HepG2 (cell line): ENCODE results near the gene GLTPD2. TPM values are rescaled to one million over a fixed set of nuclear protein-coding genes. Genes with fewer than 3 reads are reported as not detected.
A peak's percentile ranks its signal among the peaks of the same experiment; 100 is the strongest.
"Not testable (repeated sequence)": the region's sequence is repeated elsewhere in the genome, so short reads cannot be mapped to it uniquely, and the experiment has no call there.

Experiments used
- ATAC-seq: fragments of 200-7000 bp; cut with Tn5 transposase; 3 replicates; pipeline ENCODE4 v1.9.1; 2020; ENCODE audit warnings: mild to moderate bottlenecking, moderate library complexity
- BruUV-seq: library from RNA; stranded (reverse); fragments of 400-500 nt; replicated peaks from 2 replicates; lab custom pipeline; 2021; lab: Mats Ljungman, UMichigan
- CTCF ChIA-PET: fragments of 300-600 bp; formaldehyde crosslinking; extraction: SDS; loops from one replicate; lab custom pipeline; 2021; ENCODE audit warnings: low total read pairs, inconsistent platforms, low intra/inter-chr PET ratio; lab: Yijun Ruan, JAX
- POLR2A ChIA-PET: fragments of 350-600 bp; sonication (Branson Sonifier 250); formaldehyde crosslinking; loops from one replicate; lab custom pipeline; 2020; ENCODE audit warnings: antibody characterized with exemption, inconsistent platforms; lab: Yijun Ruan, JAX
- DNase-seq: peaks from one replicate; pipeline ENCODE4 v3.0.0-alpha.2; 2015; ENCODE audit warnings: low spot score
- FAIRE-seq: peaks from 3 replicates; lab custom pipeline; 2011; peaks lifted over from hg19 to GRCh38; lab: Jason Lieb, UNC
- H2AFZ ChIP-seq: one replicate; pipeline ENCODE4 v1.6.1; 2011; ENCODE audit warnings: low read length, inconsistent platforms
- H3K27ac ChIP-seq: fragments of 300-600 bp; 3 replicates; pipeline ENCODE4 v1.8.0; 2011; ENCODE audit warnings: mixed run types, mild to moderate bottlenecking, mixed read lengths, low read length, inconsistent platforms; ENCODE audit not compliant: insufficient read depth; ENCODE audit errors: extremely low read length
- H3K27me3 ChIP-seq, 2 experiments: fragments of 200-600 bp in 1 of 2; 2 replicates in 1 of 2; 3 replicates in 1 of 2; pipeline versions ENCODE4 v1.6.0 to v1.8.0; 2011; ENCODE audit warnings: low read length in 2 of 2, mild to moderate bottlenecking in 2 of 2, moderate library complexity in 2 of 2, inconsistent platforms in 1 of 2; ENCODE audit not compliant: insufficient read depth in 2 of 2, control insufficient read depth in 1 of 2
- H3K36me3 ChIP-seq, 2 experiments: fragments of 200-600 bp in 1 of 2; replicated peaks in 1 of 2; 2 replicates in 1 of 2; 3 replicates in 1 of 2; pipeline versions ENCODE4 v1.5.1 to v1.8.0; 2011; ENCODE audit warnings: low read length in 2 of 2, inconsistent platforms in 1 of 2; ENCODE audit not compliant: insufficient read depth in 2 of 2, control insufficient read depth in 1 of 2
- H3K4me1 ChIP-seq: 2 replicates; pipeline ENCODE4 v1.5.1; 2012; ENCODE audit warnings: low read length, inconsistent platforms; ENCODE audit not compliant: insufficient read depth
- H3K4me2 ChIP-seq: 2 replicates; pipeline ENCODE4 v1.6.0; 2011; ENCODE audit warnings: low read depth, low read length, inconsistent platforms
- H3K4me3 ChIP-seq, 3 experiments: fragments of 200-600 bp in 1 of 3; sonication (generic), shearing (Covaris generic) in 1 of 3; replicated peaks in 1 of 3; 2 replicates each; pipeline ENCODE4 v1.5.1; 2011 to 2016; ENCODE audit warnings: low read length in 3 of 3, inconsistent platforms in 2 of 3, low read depth in 2 of 3, mild to moderate bottlenecking in 2 of 3, control low read depth in 1 of 3, mixed read lengths in 1 of 3; ENCODE audit not compliant: insufficient read depth in 1 of 3
- H3K79me2 ChIP-seq: one replicate; pipeline ENCODE4 v1.6.1; 2011; ENCODE audit warnings: low read length, inconsistent platforms; ENCODE audit not compliant: insufficient read depth
- H3K9ac ChIP-seq: 2 replicates; pipeline ENCODE4 v1.6.0; 2011; ENCODE audit warnings: mild to moderate bottlenecking, low read depth, low read length, inconsistent platforms; ENCODE audit not compliant: insufficient read depth
- H3K9me3 ChIP-seq: 2 replicates; pipeline ENCODE4 v1.5.1; 2012; ENCODE audit warnings: mild to moderate bottlenecking, low read length
- H4K20me1 ChIP-seq: 2 replicates; pipeline ENCODE4 v1.6.0; 2011; ENCODE audit warnings: inconsistent platforms, mild to moderate bottlenecking, low read length, moderate library complexity; ENCODE audit not compliant: insufficient read depth
- DZIP1 ChIP-seq: sonication (generic); formaldehyde crosslinking; IDR thresholded peaks from 2 replicates; pipeline ENCODE4 v1.5.0; 2020; ENCODE audit warnings: mild to moderate bottlenecking, missing genetic modification reagents
- HOXA3 ChIP-seq: sonication (generic); formaldehyde crosslinking; IDR thresholded peaks from 2 replicates; pipeline ENCODE4 v1.5.0; 2020; ENCODE audit warnings: missing genetic modification reagents
- MBNL3 ChIP-seq: fragments of 250-450 bp; sonication (Bioruptor Pico); conservative IDR thresholded peaks from 2 replicates; pipeline ENCODE4 v1.8.0; 2022; ENCODE audit warnings: mild to moderate bottlenecking, inconsistent platforms
- RELA ChIP-seq: sonication (generic); formaldehyde crosslinking; IDR thresholded peaks from 2 replicates; pipeline ENCODE4 v1.4.0; 2020; ENCODE audit warnings: missing genetic modification reagents
- RFX1 ChIP-seq: fragments of 450-650 bp; IDR thresholded peaks from 2 replicates; pipeline ENCODE4 v1.6.1; 2017
- SYNCRIP ChIP-seq: fragments of 200-400 bp; formaldehyde crosslinking; IDR thresholded peaks from 2 replicates; pipeline ENCODE4 v1.6.1; 2018; ENCODE audit warnings: mild to moderate bottlenecking, low read depth, low read length; ENCODE audit not compliant: insufficient read depth
- YEATS4 ChIP-seq: sonication (generic); formaldehyde crosslinking; IDR thresholded peaks from 2 replicates; pipeline ENCODE4 v1.4.0; 2020; ENCODE audit warnings: missing genetic modification reagents, borderline replicate concordance
- ZFP36L1 ChIP-seq: sonication (generic); formaldehyde crosslinking; IDR thresholded peaks from 2 replicates; pipeline ENCODE4 v1.8.0; 2022; ENCODE audit warnings: mild to moderate bottlenecking, missing genetic modification reagents, moderate library complexity
- ZNF724P ChIP-seq: sonication (generic); formaldehyde crosslinking; IDR thresholded peaks from 2 replicates; pipeline ENCODE4 v1.8.0; 2022; ENCODE audit warnings: missing genetic modification reagents, borderline replicate concordance
- ZSCAN22 ChIP-seq: sonication (generic); formaldehyde crosslinking; IDR thresholded peaks from 2 replicates; pipeline ENCODE4 v1.4.0; 2020; ENCODE audit warnings: mild to moderate bottlenecking, missing genetic modification reagents
- WGBS: methylation state at CpG from one replicate; pipeline ENCODE4 v1.1.6; 2017; ENCODE audit warnings: low lambda C conversion rate; 5-methylcytosine and 5-hydroxymethylcytosine counted together
- in situ Hi-C: cut with HindIII; loops from 2 replicates; pipeline ENCODE4 v1.10.0; 2017; ENCODE audit warnings: low pct_unique_long_range_greater_than_20kb; ENCODE audit not compliant: extremely low pct_ligation_motif_present
- intact Hi-C: fragments of 100-400 bp; cut with micrococcal nuclease; formaldehyde crosslinking; loops from one replicate; pipeline ENCODE4 v1.10.0; 2022; ENCODE audit not compliant: unreplicated experiment
- polyA plus RNA-seq, 8 experiments: library from polyadenylated mRNA; depleted of rRNA in 3 of 8; stranded (reverse) in 7 of 8; unstranded in 1 of 8; fragments of >200 nt; fragmentation: Illumina TruSeq in 4 of 8; extraction: Trizol in 4 of 8; gene quantifications; 2 replicates each; pipeline versions ENCODE4 v1.2.1 to v1.2.3, GENCODE V29; 2011 to 2016; ENCODE audit warnings: low read depth in 4 of 8, missing spikeins in 1 of 8, mixed read lengths in 1 of 8; ENCODE audit not compliant: insufficient read depth in 1 of 8
- total RNA-seq, 5 experiments: library from RNA; depleted of rRNA; stranded (reverse); fragments of >200 nt; fragmentation: Illumina TruSeq; extraction: Trizol; gene quantifications; 2 replicates each; pipeline ENCODE4 v1.2.3, GENCODE V29; 2016; ENCODE audit warnings: low read depth in 1 of 5
- TF ChIP-seq, protein P1 (sequence below): sonication (generic); formaldehyde crosslinking; IDR thresholded peaks from 2 replicates; pipeline ENCODE4 v1.8.0; 2022; ENCODE audit warnings: mild to moderate bottlenecking, missing genetic modification reagents, borderline replicate concordance

GLTPD2 gene
- total and polyA plus RNA-seq, 2 of the 13 experiments (the other 11 are each of a cell fraction or from before 2014, with no cell fraction given): 7.5 to 12.9 TPM

GRCh38 chr17:4827399-4827798, 38.6 kb downstream of the GLTPD2 start (continued):
- TF ChIP-seq SYNCRIP: no peak
- TF ChIP-seq ZNF724P (CRISPR knock-in tag): no peak

GRCh38 chr17:4832829-4833177, 44.0 kb downstream of the GLTPD2 start:
- Histone ChIP-seq H4K20me1 (peaks cover 15% of the 10 kb centered on the region; the same call in 1 of the 2 replicates), H3K4me3 (peak overlapping the region; percentile 67 to 97 (median 85)), H3K4me2 (peak overlapping the region; percentile 85), H3K27ac (peak overlapping the region; percentile 75), H3K4me1 (peaks cover 36% of the 10 kb centered on the region), H3K9ac (peak overlapping the region; percentile 78), H3K79me2 (peaks cover 40% of the 10 kb centered on the region)
- BruUV-seq, H3K27me3 ChIP-seq, FAIRE-seq, H3K36me3 ChIP-seq, H3K9me3 ChIP-seq, in situ Hi-C loops, H2AFZ ChIP-seq, DNase-seq, CTCF ChIA-PET, ATAC-seq: not testable (repeated sequence)
- intact Hi-C loops: loop anchor here (10.0 kb wide), 1 partner anchor 52 kb away; no protein-coding TSS in a partner anchor
- peak; percentile 75; the same call in 1 of the 2 replicates for TF ChIP-seq RFX1
- POLR2A ChIA-PET: interaction anchor here (0.6 to 3.8 kb wide), 7 partner anchors 14 to 124 kb away, joined by 3 to 31 read pairs (median 4); partner anchors contain the start of genes CXCL16, GLTPD2, TM4SF5 and ZMYND15
- 0% methylated on average over 12 of the region's 17 CpGs for WGBS

GRCh38 chr17:4833178-4833940, 44.6 kb downstream of the GLTPD2 start, which contains the start of gene MINK1:
Gene MINK1 (plus strand): TSS chr17:4833340. CDS start chr17:4833584, 244 bp downstream.
- CTCF ChIA-PET: no interaction called here
- DNase-seq (peak; percentile 84), ATAC-seq (peak; percentile 78), FAIRE-seq (no peak)
- POLR2A ChIA-PET: interaction anchor here (0.6 to 3.8 kb wide), 12 partner anchors 14 to 125 kb away, joined by 3 to 31 read pairs (median 4); partner anchors contain the start of genes ARRB2, CXCL16, GLTPD2 and PLD2
- Histone ChIP-seq H3K79me2 (peaks cover 46% of the 10 kb centered on the region), H3K27ac (peak within 1 kb of the TSS; percentile 75), H4K20me1 (peaks cover 15% of the 10 kb centered on the region; the same call in 1 of the 2 replicates), H3K27me3 (no peaks in the 10 kb centered on the region), H3K4me2 (peak within 1 kb of the TSS; percentile 97), H3K4me1 (peaks cover 41% of the 10 kb centered on the region), H3K4me3 (peak within 1 kb of the TSS; percentile 67 to 97 (median 85)), H3K9me3 (no peaks in the 10 kb centered on the region), H3K9ac (peak within 1 kb of the TSS; percentile 78), H2AFZ (no peak within 1 kb of the TSS), H3K36me3 (peaks cover 2 to 6% of the 10 kb centered on the region in 2 experiments; a peak in 2 of 5 replicates)
- WGBS: 2% methylated on average over 18 of the region's 91 CpGs
- no TSS peak for BruUV-seq
- in situ Hi-C loops (no loop called here), intact Hi-C loops (loop anchor here (10.0 kb wide), 1 partner anchor 51 kb away; no protein-coding TSS in a partner anchor)
- TF ChIP-seq RELA: no peak
- TF ChIP-seq MBNL3: no peak
- no peak for TF ChIP-seq DZIP1 (CRISPR knock-in tag)
- TF ChIP-seq ZSCAN22: no peak
- peak; percentile 14; the same call in 1 of the 2 replicates for TF ChIP-seq HOXA3 (CRISPR knock-in tag)
- TF ChIP-seq, protein P1, sequence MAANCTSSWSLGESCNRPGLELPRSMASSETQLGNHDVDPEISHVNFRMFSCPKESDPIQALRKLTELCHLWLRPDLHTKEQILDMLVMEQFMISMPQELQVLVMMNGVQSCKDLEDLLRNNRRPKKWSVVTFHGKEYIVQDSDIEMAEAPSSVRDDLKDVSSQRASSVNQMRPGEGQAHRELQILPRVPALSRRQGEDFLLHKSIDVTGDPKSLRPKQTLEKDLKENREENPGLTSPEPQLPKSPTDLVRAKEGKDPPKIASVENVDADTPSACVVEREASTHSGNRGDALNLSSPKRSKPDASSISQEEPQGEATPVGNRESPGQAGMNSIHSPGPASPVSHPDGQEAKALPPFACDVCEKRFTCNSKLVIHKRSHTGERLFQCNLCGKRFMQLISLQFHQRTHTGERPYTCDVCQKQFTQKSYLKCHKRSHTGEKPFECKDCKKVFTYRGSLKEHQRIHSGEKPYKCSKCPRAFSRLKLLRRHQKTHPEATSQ (CRISPR knock-in tag): no peak
- TF ChIP-seq YEATS4 (CRISPR knock-in tag): peak; percentile 55; the same call in 1 of the 2 replicates
- TF ChIP-seq ZFP36L1 (CRISPR knock-in tag): no peak
